HL-60/S4 (cell line): ENCODE measurements around the gene SKAP1.

Experiments
- in situ Hi-C: fragments of 300-500 bp; cut with MboI; formaldehyde crosslinking; loops from 2 replicates; pipeline ENCODE4 v1.14.3; 2022; ENCODE audit warnings: low sequenced_read_pairs

SKAP1 gene

DNA sequence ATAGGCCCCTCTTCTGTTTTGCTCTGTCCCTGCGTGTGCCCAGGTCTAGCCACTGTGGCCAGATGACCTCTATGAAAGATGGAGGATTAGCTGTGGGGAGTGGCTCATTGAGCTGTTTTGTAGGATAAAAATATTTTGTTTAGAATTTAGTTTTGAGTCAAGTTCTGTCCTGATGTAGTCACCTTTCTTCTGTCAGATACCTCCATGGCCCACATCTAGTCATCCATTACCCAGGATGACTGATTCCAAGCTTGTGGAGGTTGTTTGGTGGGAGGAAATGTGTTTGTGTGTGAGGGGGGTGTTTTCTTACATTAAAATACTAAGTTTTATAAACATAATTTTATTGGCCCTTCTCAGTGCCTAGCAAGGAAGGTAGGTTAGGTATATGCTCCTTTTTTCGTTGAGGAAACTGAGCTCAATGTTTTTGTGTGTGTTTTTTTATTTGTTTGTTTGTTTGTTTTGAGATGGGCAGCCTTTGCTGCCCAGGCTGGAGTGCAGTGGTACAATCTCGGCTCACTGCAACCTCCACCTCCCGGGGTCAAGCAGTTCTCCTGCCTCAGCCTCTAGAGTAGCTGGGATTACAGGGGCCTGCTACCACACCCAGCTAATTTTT, 306.1 kb downstream of the SKAP1 start:
- in situ Hi-C loops = no loop called here

DNA sequence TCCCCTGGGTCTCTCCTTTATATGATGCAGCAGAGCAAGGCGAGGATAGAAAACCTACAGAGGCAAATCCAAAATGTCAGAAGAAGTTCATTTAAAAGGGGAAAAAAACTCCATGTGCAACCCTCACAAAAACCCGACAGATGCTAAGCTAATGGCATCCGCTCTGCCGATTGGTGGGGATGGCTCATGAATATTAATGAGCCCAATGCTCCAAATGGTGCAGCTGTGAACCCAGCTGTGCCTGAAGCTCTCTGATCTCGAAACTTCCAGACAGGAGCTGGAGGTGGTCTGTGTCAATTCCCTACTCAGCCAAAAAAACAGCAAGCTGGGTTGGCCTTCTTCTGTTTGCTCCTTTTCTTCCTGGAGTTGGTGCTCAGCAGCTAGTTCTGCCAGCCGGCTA, 306.9 kb downstream of the SKAP1 start:
- in situ Hi-C loops = no loop called here

DNA sequence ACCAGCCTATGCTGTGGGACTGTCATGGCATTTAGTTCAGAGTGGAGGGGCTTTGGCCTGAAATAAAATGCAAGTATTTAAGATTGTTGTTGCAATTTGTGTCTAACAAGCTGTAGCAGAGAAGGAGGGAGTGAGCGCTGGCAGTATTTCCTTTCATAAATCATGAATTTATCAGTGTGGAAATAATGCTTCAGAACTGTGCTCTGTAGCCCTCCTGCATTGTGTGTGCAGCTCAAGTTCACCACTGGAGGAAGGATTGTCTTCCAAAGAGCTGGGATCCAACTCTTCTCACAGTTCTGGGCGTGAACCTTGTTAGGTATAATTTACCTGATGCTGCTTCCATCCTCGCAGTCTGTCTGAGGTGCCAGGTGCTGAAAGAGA, 307.4 kb downstream of the SKAP1 start:
- in situ Hi-C loops = no loop called here

DNA sequence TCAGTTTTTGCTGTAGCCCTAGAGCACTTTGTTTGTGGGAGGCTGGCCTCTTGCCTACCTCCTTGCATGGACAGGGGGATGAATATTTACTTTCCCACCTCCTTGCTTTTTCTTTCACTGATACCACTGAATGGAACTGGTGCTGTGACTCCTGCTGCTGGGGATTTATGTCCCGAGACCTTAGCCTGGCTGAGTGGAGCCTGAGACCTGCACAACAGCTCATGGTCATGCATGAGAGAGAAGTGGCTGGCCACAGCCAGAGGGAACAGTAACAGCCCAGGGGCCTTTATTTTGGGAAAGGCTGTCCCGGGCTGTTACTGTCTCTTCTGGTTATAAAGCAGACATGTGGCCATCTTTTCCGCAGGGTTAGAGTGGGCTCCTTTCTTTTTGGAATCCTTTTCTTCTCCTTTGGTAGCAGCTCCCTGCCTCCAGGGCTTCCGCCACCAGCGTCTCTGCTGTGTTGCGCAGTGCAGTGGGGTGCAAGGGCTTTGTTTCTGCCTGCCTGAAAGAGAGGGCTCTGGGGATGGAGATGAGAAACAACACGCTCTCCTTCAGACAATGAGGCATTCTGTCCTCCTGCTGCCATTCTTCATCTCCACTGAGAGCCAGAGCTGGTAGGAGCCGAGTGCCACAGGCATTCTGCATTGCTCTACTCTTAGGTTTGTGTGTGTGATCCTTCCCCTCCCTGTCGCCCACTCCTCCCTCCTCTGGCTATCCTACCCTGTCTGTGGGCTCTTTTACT, 307.9 kb downstream of the SKAP1 start:
- in situ Hi-C loops = no loop called here

DNA sequence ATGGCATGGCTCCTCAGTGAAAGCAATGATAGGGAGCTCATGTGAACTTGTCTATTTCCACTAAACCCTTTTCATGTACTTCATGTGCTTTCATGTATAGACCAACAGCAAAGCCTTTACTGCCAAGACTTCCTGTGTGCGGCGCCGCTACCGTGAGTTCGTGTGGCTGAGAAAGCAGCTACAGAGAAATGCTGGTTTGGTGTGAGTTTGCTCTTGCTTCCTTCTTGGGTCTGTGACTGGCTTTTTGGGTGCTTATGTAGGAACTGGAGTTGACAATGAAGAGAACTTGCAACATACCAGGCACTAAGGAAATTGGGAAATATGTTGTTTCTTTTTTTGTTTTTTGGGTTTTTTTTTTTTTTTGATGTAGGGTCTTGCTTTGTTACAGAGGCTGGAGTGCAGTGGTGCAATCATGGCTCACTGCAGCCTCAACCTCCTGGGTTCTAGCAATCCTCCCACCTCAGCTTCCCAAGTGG, 316.8 kb downstream of the SKAP1 start:
- in situ Hi-C loops = no loop called here

DNA sequence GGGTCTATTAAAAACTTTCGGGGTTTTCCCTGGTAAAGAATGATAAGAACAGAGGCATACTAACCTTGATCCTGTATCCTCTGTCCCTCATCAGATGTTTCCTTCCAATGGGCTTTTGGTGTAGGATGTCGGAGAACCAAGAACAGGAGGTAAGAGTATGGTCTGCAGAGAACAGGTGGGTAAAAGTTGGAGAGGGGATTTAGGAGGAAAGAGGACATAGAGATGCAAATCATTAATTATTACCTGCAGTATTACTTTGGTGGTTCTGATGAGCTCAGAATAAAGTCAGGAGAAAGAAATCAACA, 318.1 kb downstream of the SKAP1 start:
- in situ Hi-C loops = no loop called here

DNA sequence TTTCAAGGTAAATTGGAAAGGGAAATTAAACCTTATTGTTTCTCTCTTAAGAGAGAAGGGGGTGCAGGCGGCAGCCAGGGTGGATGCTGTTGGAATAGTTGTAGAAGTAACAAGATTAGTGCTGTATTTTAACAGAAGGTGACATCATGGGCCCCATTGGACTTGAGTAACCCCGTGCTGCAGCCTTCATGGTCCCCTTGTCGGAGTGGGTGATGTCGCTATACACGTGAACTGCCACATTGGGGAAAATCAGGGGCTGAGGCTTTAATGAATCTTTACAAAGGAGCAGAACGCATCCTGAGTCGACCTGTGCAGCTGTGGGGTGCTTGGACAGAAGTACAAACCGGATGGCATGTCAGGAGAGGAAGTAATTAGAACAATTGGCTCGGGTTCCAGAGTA, 319.3 kb downstream of the SKAP1 start:
- in situ Hi-C loops = no loop called here

DNA sequence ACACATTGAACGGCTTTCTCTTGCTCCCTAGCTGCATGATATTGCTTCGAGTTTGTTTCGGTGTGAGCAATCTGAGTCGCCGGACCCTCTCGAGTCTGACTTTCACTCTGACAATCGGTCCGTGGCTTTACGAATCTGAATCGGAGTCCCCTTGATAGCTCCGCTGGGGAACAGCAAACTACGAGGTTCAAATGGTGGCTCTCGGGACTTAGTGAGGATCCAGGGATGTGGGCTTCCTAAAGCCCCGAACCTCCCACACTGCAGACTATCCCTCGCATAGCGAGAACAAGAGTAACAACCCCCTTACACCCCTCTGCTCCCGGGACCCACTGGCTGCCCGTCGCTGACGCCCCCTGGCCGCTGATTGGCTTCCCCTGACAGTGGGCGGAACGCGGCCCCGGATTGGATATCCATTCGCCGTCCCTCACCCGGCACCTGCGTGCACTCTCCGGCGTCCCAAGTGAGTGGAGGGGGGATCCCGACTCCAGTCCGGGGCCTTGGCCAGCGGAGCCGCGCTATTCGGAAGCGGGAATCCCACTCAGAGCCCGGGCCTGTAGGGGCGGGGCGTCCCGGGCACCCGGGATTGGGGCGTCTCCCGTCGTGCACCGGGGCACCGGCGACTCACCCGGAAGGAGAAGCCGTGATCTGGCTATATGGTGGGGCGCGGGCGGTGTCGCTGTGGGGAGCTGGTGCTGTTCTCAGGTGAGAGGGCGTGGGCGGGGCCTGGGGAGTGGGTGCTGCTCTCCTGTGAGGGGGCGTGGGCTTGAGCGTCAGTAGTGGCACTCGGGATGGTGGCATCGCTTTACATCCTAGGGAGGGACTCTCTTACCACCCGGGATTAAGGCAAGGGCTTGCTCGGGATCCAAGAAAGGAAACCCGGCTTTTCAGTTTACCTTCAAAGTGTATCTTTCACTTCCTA, 322.6 kb downstream of the SKAP1 start, which contains the start of gene SNX11:
TSS of gene SNX11 (plus strand) at position 630 of the 919 bp plus-strand sequence. CDS start 4,278 bp downstream, outside the sequence.
- in situ Hi-C loops = no loop called here

DNA sequence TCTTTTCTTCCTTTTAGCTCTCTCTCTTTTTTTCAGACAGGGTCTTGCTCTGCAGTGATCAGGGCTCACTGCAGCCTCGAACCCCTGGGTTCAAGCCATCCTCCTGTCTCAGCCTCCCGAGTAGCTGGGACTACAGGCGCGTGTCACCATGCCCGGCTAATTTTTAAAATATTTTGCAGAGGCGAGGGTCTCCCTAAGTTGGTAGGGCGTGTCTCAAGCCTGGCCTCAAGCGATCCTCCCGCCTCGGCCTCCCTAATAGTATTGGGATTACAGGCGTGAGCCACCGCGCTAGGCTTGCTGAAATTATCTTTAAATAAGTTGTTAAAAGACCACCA, 323.2 kb downstream of the SKAP1 start:
- in situ Hi-C loops = no loop called here

DNA sequence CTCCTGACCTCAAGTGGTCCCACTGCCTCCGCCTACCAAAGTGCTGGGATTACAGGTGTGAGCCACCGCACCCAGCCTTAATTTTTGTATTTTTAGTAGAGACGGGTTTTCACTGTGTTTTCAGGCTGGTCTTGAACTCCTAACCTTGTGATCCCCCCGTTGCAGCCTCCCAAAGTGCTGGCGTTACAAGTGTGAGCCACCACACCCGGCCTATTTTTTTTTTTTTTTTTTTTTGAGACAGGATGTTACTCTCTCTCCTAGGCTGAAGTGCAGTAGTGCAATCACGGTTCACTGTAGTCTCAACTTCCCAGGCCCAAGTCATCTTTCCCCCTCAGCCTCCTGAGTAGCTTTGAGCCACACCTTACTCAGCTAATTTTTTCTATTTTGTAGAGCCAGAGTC, 325.6 kb downstream of the SKAP1 start:
- in situ Hi-C loops = no loop called here

DNA sequence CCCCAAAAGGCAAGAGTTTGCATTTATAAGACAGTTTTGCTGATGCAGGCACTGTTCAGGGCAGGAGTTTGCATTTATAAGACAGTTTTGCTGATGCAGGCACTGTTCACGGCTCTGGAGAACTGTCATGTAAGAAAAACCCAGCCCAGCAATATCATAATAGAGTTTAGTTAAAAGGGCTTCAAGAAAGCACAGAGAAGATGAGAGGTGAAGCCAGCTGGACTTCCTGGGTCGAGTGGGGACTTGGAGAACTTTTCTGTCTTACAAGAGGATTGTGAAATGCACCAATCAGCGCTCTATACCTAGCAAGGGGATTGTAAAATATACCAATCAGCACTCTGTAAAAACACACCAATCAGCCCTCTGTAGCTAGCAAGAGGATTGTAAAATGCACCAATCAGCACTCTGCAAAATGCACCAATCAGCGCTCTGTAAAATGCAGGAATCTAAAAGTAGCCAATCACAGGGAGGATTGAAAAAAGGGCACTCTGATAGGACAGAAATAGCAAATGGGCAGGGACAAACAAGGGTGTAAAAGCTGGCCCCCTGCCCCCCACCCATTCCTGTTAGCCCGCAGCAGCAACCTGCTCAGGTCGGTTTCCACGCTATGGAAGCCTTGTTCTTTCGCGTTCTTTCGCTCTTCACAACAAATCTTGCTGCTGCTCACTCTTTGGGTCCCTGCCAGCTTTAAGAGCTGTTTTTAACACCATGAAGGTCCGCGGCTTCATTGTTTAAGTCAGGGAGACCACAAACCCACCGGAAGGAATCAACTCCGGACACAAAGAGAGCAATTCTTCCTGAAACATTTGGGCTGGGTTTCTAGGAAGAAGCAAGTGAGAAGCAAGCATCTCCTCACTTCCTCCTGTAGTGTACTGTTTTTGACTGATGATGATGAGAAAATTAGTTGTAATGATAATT, 327.0 kb downstream of the SKAP1 start:
- in situ Hi-C loops = no loop called here

DNA sequence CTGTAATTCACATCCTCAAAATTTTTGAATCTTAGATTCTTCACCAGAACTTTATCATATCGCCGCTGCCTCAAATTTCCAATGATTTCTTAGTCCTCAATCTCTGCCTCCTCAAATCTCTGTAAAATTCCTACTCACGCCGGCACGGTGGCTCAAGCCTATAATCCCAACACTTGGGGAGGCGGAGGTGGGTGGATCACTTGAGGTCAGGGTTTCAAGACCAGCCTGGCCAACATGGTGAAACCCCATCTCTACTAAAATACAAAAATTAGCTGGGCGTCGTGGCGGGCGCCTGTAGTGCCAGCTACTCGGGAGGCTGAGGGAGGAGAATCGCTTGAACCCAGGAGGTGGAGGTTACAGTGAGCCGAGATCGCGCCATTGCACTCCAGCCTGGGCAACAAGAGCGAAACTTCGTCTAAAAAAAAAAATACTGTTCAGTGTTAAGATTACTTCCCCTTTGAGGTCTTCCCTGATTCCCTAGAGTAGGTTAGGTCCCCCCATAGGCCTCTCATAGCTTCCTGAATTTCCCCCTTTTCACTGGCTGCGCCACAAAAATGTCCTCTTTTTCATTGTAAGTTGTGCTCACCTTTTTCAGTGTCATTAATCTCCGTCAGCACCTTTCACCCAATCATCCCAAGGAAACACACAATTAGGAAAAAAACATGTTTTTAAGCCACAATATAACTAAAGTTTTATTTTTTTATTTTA, 327.8 kb downstream of the SKAP1 start:
- in situ Hi-C loops = no loop called here

DNA sequence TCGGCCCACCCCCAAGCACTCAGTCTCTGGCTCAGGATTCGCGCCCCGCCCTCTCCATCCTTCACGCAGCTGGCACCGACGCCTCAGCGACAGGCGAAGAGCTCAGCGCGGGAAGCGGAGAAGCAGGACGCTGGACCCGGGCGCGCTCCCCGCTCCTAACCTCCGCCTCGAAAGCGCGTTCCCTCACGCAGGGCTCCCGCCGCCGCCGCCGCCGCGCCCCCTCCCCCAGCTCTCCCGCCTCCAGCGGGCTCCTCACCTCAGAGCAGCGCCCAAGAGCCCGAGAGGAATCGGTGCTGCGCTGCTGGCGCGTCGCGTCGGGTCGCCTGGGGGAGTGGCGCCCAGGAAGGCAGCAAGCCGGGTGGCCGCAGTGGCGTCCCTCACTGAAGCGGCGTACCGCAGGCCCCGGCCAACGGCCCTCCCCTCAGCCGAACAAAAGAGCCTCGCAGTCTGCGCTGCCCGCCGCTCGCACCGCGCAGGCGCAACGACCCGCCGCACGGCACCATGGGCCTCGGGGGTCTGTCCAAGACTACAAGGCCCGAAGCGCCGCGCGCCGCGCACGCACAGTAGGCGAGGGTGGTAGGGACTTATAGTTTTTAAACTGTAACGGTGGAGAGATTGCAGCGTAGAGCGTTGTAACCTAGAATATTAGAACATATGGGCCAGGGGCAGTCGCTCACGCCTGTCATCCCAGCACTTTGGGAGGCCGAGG, 328.8 kb downstream of the SKAP1 start, which contains the start of gene CBX1:
TSS of gene CBX1 (minus strand) at position 467 of the 709 bp plus-strand sequence. CDS start 24,474 bp downstream, outside the sequence.
- in situ Hi-C loops = no loop called here

DNA sequence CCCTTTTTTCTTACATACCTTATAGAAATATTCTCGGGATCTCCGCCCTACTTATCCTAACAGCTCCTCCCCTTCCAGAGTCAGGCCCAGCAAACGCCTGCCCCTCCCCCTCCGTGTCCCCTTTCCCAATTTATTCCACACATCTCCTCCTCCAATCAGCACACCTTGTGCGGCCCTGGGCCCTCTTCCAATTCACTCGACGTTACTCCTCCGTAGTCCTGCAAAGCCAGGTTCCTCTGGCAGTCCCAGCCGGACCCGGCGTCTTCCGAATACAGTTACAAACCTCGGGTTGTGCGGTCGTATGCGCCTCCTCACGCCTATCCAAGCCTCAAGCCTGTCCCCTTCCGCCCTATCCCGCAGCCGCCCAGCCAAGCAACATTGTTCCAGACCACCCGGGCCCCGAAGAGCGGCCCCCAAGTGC, 329.4 kb downstream of the SKAP1 start:
- in situ Hi-C loops = no loop called here

DNA sequence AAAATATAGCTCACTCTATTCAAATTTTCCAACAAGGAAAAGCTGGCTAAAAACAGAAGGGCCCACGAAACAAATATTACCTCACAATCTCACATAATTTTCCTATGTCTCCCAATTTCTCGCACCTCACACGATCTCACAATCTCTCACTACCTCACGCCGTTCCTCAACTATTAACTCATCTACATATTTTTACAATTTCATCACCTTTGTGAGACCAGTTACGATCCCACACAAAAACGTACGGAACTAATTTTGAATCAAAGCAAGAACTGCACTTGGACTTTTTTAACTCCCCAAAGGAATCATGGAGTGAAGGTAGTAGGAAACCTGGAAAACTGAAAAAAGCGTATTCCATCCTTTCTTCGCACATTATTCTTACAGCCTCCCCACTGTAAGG, 329.9 kb downstream of the SKAP1 start:
- in situ Hi-C loops = no loop called here

DNA sequence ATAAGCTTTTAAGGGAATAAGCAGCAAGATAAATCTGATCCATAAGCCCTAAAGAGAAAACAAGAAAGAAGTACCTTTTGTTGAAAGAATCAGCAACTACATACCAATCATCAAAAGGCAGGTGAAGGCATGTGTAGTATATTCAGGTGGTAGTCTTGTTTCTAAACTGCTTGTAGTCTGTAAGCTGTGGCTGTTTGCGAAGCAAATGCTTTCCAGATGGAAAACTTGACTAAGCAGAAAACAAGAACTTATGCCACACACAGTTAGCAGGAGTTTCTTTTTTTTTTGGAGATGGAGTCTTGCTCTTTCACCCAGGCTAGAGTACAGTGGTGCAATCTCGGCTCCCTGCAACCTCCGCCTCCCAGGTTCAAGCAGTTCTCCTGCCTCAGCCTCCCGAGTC, 334.4 kb downstream of the SKAP1 start:
- in situ Hi-C loops = no loop called here

DNA sequence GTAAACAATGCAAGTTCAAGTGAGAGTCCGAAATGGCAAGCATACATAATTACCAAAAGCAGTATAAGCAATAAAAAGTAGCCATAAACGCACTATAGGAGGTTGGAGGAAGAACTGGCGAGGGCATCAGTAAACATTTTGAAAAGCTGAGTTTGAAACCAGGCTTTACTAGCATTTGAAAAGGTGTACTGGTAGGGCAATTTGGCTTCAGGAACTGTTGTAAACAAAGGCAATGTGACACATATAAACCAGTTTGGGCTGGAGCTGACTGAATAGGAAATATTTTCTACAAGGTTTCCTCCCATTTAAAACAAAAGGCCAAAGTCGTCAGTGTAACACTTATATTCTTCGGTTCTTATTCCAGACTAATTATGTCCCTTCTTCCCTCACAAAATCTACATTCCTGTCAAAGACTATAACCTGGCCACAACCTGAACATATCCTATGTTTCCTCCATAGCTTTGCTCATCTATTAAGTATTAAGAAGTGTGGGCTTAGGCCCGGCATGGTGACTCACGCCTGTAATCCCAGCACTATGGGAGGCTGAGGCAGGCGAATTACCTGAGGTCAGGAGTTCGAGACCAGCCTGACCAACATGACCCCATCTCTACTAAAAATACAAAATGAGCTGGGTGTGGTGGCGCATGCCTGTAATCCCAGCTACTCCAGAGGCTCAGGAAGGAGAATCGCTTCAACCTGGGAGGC, 336.5 kb downstream of the SKAP1 start:
- in situ Hi-C loops = no loop called here

DNA sequence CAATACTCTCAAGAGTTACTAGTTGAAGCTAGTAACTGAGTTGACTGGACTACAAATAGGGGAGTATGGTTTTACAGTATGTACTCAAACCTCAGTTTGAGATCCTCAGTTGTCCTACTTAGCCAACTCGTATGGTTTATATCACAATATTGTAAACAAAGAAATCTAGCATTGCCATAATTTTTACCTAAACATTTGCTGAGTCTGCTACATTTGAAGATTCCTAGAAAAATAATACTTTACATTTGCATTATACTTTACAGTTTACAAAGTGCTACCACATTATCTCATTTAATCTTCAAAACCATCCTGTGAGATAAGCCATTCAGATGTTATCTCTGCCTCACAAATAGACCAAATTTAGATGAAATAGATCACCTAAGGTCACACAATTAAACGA, 345.1 kb downstream of the SKAP1 start:
- in situ Hi-C loops = no loop called here
